Fibroblast of skin of abdomen (primary cell): Measurements from ENCODE around the gene PSD4.
A peak's percentile ranks its signal among the peaks of the same experiment; 100 is the strongest.

Source experiments
- DNase-seq: peaks from one replicate; pipeline ENCODE4 v3.0.0-alpha.2; 2013

The PSD4 gene

GRCh38 chr2:113224647-113225236, 51.0 kb downstream of the PSD4 start:
- DNase-seq = no peak

GRCh38 chr2:113225263-113226259, 51.8 kb downstream of the PSD4 start:
- DNase-seq = no peak

- DNase-seq = no peak
Measured at GRCh38 chr2:113226462-113226861, 52.7 kb downstream of the PSD4 start.

DNA sequence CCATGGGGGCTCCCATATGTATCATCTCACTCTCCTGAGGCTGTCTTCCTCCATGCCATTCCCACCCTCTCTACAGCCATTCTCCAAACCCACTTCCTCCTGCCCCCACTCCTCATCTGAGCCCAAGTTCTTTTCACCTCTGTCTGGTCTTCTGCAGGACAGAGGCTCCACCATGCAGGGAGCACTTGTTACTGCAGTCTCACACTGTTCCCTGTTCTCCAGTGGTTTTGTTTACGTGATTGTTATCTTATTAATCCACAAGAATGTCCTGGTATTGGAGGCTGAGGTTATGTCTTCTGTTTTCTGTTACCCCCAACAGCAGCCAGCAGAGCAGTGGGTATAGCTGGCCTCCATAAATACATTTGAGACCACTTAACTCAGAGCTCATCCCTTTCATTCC, 53.5 kb downstream of the PSD4 start:
- no peak for DNase-seq

DNA sequence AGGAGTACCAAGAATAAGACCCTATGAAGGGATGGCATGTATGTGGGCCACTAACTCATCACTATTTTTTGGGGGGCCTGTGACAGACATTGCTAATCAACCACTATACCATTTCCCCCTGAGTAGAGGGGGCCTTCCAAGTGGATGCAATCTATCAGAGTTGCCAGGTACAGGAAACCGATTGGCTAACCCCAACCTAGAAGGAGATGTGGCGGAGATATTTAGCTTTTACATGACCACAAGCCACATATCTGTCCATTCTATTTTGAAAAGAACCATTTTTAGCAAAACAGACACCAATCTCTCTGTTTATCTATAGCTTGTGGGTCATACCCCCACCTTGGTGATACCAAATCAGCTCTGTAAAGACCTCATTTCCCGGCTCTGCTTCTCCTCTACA, 53.9 kb downstream of the PSD4 start:
- DNase-seq = no peak

- no peak for DNase-seq
Measured at GRCh38 chr2:113228351-113228750, 54.6 kb downstream of the PSD4 start.

- DNase-seq = no peak
Measured at GRCh38 chr2:113228991-113229716, 55.4 kb downstream of the PSD4 start.

DNA sequence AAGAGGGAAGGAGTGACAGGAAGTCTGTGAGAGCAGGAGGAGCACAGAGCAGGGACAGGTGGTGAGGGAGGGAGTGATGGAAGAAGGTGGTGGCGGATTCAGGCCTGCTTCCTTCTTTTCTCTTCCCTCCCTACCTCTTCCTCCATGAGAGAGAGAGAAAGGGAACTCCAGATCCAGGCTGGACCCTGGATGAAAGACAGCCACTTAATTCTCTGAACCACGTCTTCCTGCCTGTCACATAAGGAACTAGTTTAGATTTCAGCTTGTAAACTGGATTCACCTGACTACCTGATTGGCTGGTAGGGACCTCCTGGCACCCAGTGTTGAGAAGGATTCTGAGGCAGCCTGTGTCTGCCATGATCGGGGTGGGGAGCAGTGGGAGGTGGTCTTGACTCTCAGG, 56.0 kb downstream of the PSD4 start:
- DNase-seq = no peak

DNA sequence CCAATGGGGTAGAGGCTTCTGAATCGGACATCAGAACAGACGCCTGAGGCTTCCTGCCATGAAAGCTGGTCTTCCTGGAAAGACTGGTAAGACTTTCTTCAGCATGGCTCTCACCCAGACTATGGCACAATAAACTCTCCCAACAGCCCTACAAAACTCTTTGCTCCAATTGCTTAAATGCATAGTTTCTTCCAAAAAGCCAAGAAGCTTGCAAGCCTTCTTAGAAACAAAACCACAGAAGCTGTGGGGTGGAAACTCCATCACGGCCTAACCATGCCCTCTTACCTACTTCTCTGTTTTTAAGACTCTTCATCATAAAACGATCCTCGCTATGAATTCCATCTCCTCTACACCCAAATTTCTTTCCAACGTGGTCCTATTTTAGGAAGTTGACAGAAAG, 56.8 kb downstream of the PSD4 start:
- DNase-seq = no peak

DNA sequence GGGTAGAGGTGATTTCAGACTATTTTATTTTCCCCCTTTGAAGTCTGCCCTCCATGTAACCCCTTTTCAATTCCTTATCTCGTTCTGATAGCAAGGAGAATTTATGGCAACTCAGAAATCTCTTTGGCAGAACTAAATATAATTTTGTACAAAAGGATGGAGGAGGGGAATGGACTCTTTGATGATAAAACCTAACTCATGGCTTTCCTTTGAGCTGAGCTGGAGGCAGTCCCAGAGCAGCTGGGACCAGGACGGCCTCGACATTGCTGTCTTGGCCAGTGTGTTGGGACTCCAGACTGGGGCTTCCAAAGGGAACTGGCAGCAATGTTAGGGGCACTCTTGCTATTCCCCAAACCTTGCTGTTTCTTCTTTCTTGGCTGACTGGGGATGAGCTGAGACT, 57.3 kb downstream of the PSD4 start:
- no peak for DNase-seq

DNA sequence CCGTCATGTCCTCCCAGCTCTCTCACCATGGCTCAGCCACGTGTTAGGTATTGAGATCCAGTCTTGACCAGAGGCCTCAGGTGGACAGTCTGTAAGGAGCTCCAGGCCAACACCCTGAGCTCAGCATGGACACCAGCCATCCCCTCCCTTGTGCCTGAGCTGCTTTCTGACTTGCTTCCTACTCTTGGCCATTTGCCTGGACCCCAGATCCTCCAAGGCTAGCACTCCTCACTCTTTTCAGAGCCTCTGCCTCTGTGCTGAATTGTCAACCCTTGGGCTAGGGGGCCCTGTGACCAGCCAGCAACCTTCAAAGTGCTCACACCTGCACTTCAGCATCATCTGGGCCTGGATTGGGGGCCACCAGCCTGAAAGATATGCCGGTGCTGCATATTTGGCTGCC, 58.4 kb downstream of the PSD4 start:
- DNase-seq = no peak

DNA sequence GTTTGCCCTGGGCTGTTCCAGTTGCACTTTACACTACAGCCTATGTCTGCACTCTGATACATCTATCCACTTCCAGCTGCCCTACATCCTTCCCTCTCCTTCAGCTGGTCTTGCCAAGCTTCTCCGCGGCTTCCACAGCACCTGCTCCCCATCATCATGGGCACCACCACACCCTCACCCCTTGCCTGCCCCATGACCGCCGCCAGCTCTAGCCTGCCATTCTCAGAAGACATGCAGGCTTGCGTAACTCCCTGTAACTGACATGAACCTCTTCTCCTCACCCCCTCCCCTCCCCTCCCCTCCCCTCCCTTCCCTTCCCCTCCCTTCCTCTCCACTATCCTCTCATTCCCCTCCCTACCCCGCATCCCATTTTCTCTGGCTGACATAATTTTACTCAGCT, 59.0 kb downstream of the PSD4 start:
- DNase-seq = no peak

DNA sequence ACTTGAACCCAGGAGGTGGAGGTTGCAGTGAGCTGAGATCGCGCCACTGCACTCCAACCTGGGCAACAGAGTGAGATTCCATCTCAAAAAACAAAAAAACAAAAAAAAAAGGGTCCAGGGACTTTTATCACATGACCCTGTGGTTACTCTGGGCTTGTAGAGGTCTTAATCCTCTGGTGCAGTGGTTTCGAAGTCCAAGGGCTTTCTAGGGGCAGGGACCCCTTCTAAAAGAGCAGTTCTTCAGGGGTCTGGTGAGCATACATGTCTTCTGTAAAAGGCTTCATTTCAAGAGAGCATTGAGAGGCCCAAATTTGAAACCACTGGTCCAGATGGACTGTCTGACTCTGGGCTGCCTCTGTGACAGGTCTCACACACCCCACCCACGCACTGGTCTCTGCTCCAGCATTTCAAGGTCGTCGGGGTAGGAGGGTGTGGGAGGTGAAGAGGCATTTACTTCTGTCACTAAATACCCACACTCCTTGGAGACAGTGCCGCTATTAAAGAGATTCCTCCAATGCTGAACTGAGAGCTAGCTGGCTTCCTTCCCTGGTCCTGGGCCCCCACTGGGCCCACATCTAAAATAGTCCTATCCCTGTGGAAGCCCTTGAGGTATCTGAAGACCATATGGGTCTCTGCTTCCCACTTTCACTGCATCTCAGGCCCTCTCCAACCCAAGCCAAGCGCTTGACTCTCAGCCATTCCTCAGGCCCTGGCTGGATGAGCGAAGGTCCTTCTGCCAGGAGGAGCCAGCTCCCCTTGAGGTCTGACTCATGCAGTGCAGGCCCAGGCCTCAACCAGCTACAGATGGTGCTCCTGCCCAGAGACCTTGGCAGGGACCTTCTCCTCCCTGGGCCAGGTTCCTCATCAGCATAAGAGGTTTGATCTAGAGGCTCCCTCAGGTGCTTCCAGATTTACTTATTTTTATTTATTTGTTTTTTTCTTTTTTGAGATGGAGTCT, 60.1 kb downstream of the PSD4 start:
- peak; percentile 22 for DNase-seq

DNA sequence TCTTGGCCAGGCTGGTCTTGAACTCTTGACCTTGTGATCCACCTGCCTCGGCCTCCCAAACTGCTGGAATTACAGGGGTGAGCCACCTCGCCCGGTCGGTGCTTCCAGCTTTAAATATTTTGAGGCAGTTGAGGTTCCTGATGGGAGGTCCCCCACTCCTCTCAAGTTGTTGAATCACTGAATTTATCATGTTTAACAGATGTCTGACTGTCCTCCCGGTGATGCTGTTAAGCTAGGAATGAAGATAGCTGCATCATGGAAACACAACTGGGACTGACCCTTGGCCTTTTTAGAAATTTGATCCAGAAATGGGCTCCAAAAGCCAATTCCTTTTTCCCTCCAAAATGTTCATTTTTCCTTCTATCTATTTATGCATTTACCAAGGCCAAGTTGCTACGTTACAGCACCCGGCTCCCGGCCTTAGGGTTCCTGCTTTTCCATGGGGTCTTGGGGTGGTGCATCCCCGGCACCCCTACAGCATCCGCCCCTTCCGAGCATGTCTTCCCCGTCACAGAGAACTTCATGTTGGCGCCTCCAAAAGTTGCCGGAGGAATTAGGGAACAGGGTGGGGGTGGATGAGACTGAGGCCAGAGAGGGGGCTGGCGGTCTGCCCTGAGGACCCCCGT, 61.1 kb downstream of the PSD4 start:
- DNase-seq = no peak

- DNase-seq = peak; percentile 72
Measured at GRCh38 chr2:113235347-113236226, 61.8 kb downstream of the PSD4 start.

GRCh38 chr2:113236367-113237159, 62.8 kb downstream of the PSD4 start:
- no peak for DNase-seq

DNA sequence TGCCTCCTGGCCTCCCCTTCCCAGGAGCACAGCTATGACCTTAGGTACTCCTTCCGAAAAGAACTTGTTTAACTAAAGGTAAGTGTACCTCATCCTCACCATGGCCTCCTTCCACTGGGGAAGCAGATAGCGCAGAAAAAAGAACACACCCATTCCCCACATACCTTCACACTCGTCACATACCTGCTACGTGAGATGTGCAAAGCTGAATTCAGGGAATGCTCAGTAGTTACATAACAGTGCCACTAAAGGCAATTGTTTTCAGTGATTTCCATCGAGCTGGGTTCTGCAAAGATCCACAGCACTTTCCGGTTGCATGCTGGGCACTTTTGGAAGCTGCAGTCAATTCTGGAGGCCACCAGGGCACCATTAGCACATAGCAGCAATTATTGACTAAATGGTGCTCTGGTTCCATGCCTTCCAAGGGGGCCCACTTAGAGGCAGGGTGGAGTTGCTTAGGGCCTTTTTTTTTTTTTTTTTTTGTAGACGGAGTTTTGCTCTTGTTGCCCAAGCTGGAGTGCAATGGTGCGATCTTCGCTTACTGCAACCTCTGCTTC, 63.9 kb downstream of the PSD4 start:
- DNase-seq = no peak

- no peak for DNase-seq
Measured at GRCh38 chr2:113238871-113239839, 65.4 kb downstream of the PSD4 start.
